Measurements from ENCODE around the gene CBX1. TPM values are rescaled to one million over a fixed set of nuclear protein-coding genes. Genes with fewer than 3 reads are reported as not detected.

The CBX1 gene
- total RNA-seq, 2 experiments from 2014 or later, result 59.7 to 70.4 TPM

DNA sequence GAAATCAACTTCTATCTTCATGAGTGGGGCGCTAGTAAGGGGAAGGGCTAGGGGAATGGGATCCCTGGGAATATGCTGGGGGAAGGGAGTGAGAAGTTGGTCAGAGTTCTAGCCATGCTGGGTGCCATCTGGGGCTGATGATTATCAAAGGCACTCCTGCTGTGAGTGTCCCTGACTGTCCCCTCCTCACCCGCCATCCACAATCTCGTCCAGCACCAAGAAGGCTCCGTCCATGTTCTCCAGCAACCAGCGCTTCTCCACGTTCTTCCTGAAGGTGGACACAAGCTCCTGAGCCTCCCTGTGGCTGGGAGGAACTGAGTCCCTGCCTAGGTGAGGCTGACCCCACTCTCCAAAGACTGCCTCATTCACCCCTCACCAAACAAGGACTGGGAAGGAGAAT, 69.3 kb downstream of the CBX1 start:
- H3K79me2 ChIP-seq (ENCODE audit: insufficient read depth, low read depth, low read length), result no peaks in the 10 kb centered on the region
- H2AFZ ChIP-seq (ENCODE audit: low read length), result no peak overlapping the region
- TF ChIP-seq EZH2phosphoT487 (IDR thresholded peaks at IDR 0.05; ENCODE audit: borderline replicate concordance, low read depth, low read length) (no peak), CTCF (conservative IDR thresholded peaks at IDR 0.05; ENCODE audit: low read length) (no peak)
- POLR2A ChIA-PET, result no interaction called here
- intact Hi-C loops (cut with micrococcal nuclease; ENCODE audit: unreplicated experiment), result no loop called here
- no peak overlapping the region for H3K27ac ChIP-seq (ENCODE audit: low read depth, low read length, poor library complexity, severe bottlenecking)
- H3K36me3 ChIP-seq (ENCODE audit: insufficient read depth, low read length), result no peaks in the 10 kb centered on the region
- H3K4me2 ChIP-seq (ENCODE audit: low read length), result no peak overlapping the region
- no TSS peak for BruUV-seq (replicated peaks)
- no peak overlapping the region for H3K4me3 ChIP-seq (ENCODE audit: low read depth, low read length, poor library complexity, severe bottlenecking)
- no peaks in the 10 kb centered on the region for H3K9me2 ChIP-seq (ENCODE audit: insufficient read depth, low read length)
- no peak for DNase-seq (ENCODE audit: low spot score)
- H4K20me1 ChIP-seq (ENCODE audit: insufficient read depth, low read length), result no peaks in the 10 kb centered on the region
- H3K4me1 ChIP-seq (ENCODE audit: insufficient read depth, low read length, poor library complexity, severe bottlenecking), result no peaks in the 10 kb centered on the region
- H3K9me3 ChIP-seq (ENCODE audit: low read length), result no peaks in the 10 kb centered on the region
- CTCF ChIA-PET (ENCODE audit: unreplicated experiment), result no interaction called here

DNA sequence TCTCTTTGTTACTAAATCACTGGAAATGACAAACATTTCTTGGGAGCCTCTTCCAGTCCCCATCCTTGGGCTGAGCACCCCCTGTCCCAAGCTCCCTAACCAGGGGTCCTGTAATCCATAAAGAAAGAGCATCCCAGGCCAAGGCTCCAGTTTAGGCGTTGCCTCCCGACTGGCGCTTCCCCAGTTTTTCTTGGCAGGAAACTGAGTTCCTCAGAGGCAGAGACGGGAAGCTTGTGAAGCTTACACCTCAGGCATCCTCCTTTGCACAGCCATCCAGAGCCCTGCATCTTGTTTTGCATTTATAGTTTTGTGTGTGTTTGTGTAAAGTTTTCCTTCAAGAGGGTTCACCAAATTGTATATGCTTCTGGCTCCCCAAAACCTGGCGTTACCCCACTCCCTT, 70.7 kb downstream of the CBX1 start:
- Histone ChIP-seq H3K9me2 (ENCODE audit: insufficient read depth, low read length) (no peaks in the 10 kb centered on the region), H2AFZ (ENCODE audit: low read length) (no peak overlapping the region), H3K4me3 (ENCODE audit: low read depth, low read length, poor library complexity, severe bottlenecking) (no peak overlapping the region), H3K4me1 (ENCODE audit: insufficient read depth, low read length, poor library complexity, severe bottlenecking) (peaks cover 10% of the 10 kb centered on the region), H4K20me1 (ENCODE audit: insufficient read depth, low read length) (no peaks in the 10 kb centered on the region), H3K27ac (ENCODE audit: low read depth, low read length, poor library complexity, severe bottlenecking) (no peak overlapping the region), H3K9me3 (ENCODE audit: low read length) (no peaks in the 10 kb centered on the region), H3K4me2 (ENCODE audit: low read length) (no peak overlapping the region), H3K79me2 (ENCODE audit: insufficient read depth, low read depth, low read length) (no peaks in the 10 kb centered on the region), H3K36me3 (ENCODE audit: insufficient read depth, low read length) (no peaks in the 10 kb centered on the region)
- intact Hi-C loops (cut with micrococcal nuclease; ENCODE audit: unreplicated experiment), result no loop called here
- ChIA-PET POLR2A (no interaction called here), CTCF (ENCODE audit: unreplicated experiment) (no interaction called here)
- TF ChIP-seq CTCF (conservative IDR thresholded peaks at IDR 0.05; ENCODE audit: low read length), result no peak
- TF ChIP-seq EZH2phosphoT487 (IDR thresholded peaks at IDR 0.05; ENCODE audit: borderline replicate concordance, low read depth, low read length), result no peak
- no peak for DNase-seq (ENCODE audit: low spot score)
- BruUV-seq (replicated peaks), result no TSS peak

GRCh38 chr17:48028736-48029135, 72.5 kb downstream of the CBX1 start:
- no peak for TF ChIP-seq CTCF (conservative IDR thresholded peaks at IDR 0.05; ENCODE audit: low read length)
- no peak for TF ChIP-seq EZH2phosphoT487 (IDR thresholded peaks at IDR 0.05; ENCODE audit: borderline replicate concordance, low read depth, low read length)
- no peak overlapping the region for H3K4me3 ChIP-seq (ENCODE audit: low read depth, low read length, poor library complexity, severe bottlenecking)
- CTCF ChIA-PET (ENCODE audit: unreplicated experiment), result no interaction called here
- no peak overlapping the region for H2AFZ ChIP-seq (ENCODE audit: low read length)
- BruUV-seq (replicated peaks), result no TSS peak
- peaks cover 22% of the 10 kb centered on the region for H3K4me1 ChIP-seq (ENCODE audit: insufficient read depth, low read length, poor library complexity, severe bottlenecking)
- H3K4me2 ChIP-seq (ENCODE audit: low read length), result no peak overlapping the region
- no peak overlapping the region for H3K27ac ChIP-seq (ENCODE audit: low read depth, low read length, poor library complexity, severe bottlenecking)
- no peaks in the 10 kb centered on the region for H4K20me1 ChIP-seq (ENCODE audit: insufficient read depth, low read length)
- no peaks in the 10 kb centered on the region for H3K9me3 ChIP-seq (ENCODE audit: low read length)
- H3K9me2 ChIP-seq (ENCODE audit: insufficient read depth, low read length), result no peaks in the 10 kb centered on the region
- no peak for DNase-seq (ENCODE audit: low spot score)
- POLR2A ChIA-PET, result interaction anchor here (0.7 kb wide), 1 partner anchor 52 kb away, joined by 3 read pairs; no protein-coding TSS in a partner anchor
- intact Hi-C loops (cut with micrococcal nuclease; ENCODE audit: unreplicated experiment), result loop anchor here (5.0 kb wide), 1 partner anchor 589 kb away; the partner anchor contains the start of gene HOXB8
- no peaks in the 10 kb centered on the region for H3K79me2 ChIP-seq (ENCODE audit: insufficient read depth, low read depth, low read length)
- no peaks in the 10 kb centered on the region for H3K36me3 ChIP-seq (ENCODE audit: insufficient read depth, low read length)

All from OCI-LY7 (cell line).